ENCODE data around the gene PKNOX1. TPM values are rescaled to one million over a fixed set of nuclear protein-coding genes. Genes with fewer than 3 reads are reported as not detected.

Gene PKNOX1
- total and polyA plus RNA-seq, 2 of the 13 experiments (the other 11 are each of a cell fraction or from before 2014, with no cell fraction given): 7.9 to 16.2 TPM

DNA sequence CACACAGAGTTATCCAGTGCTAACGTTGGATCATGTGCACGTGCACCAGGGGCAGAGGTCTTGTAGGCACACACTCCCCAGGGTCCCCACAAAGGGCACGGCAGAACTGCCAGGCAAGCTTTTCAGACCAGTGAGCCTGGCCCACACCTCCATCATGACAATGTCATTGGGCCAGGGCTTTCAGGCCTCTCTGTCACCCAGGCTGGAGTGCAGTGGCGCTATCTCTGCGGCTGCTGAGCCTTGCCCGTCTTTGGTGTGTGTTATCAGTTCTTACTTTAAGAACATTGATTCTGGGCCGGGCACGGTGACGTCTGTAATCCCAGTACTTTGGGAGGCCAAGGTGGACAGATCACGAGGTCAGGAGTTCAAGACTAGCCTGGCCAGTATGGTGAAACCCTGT lies 44.2 kb downstream of the PKNOX1 start (continued):
- no peak for TF ChIP-seq REXO4 (CRISPR knock-in tag; IDR thresholded peaks at IDR 0.05; ENCODE audit: borderline replicate concordance)
- TF ChIP-seq, protein P1, sequence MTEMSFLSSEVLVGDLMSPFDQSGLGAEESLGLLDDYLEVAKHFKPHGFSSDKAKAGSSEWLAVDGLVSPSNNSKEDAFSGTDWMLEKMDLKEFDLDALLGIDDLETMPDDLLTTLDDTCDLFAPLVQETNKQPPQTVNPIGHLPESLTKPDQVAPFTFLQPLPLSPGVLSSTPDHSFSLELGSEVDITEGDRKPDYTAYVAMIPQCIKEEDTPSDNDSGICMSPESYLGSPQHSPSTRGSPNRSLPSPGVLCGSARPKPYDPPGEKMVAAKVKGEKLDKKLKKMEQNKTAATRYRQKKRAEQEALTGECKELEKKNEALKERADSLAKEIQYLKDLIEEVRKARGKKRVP (CRISPR knock-in tag; IDR thresholded peaks at IDR 0.05): no peak
- TF ChIP-seq, protein P2, sequence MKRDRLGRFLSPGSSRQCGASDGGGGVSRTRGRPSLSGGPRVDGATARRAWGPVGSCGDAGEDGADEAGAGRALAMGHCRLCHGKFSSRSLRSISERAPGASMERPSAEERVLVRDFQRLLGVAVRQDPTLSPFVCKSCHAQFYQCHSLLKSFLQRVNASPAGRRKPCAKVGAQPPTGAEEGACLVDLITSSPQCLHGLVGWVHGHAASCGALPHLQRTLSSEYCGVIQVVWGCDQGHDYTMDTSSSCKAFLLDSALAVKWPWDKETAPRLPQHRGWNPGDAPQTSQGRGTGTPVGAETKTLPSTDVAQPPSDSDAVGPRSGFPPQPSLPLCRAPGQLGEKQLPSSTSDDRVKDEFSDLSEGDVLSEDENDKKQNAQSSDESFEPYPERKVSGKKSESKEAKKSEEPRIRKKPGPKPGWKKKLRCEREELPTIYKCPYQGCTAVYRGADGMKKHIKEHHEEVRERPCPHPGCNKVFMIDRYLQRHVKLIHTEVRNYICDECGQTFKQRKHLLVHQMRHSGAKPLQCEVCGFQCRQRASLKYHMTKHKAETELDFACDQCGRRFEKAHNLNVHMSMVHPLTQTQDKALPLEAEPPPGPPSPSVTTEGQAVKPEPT (CRISPR knock-in tag; IDR thresholded peaks at IDR 0.05; ENCODE audit: low read depth): no peak
- TF ChIP-seq FOXA1 (IDR thresholded peaks at IDR 0.05): no peak
- no peak for TF ChIP-seq FOXA1 (CRISPR knock-in tag; IDR thresholded peaks at IDR 0.05)
- TF ChIP-seq NR2C2 (CRISPR knock-in tag; IDR thresholded peaks at IDR 0.05; ENCODE audit: borderline replicate concordance): no peak
- TF ChIP-seq, protein P3, sequence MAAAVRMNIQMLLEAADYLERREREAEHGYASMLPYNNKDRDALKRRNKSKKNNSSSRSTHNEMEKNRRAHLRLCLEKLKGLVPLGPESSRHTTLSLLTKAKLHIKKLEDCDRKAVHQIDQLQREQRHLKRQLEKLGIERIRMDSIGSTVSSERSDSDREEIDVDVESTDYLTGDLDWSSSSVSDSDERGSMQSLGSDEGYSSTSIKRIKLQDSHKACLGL (CRISPR knock-in tag; IDR thresholded peaks at IDR 0.05): no peak

DNA sequence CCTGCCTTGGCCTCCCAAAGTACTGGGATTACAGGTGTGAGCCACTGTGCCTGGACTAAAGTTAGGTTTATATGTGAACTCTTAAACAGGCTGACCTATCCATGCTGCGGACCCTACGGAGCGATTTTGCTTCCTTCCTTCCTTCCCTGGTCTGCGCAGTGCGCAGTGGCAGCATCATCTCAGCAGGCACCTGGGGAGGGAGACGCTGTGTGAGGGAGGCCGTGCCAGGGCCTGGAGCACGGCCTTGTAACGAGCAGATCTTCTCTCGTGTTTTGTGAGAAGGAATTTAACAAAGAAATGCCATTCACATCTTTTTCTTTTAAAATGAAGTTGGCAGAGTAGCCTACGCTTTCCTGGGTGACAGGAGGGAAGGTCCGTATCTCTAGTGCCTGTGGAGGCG lies 45.8 kb downstream of the PKNOX1 start:
- Histone ChIP-seq H3K36me3 (replicated peaks in 1 of 2; ENCODE audit: control insufficient read depth in 1 of 2, insufficient read depth in 2 of 2, low read length in 2 of 2) (peaks cover 15 to 46% of the 10 kb centered on the region in 2 experiments; a peak in 4 of 5 replicates), H3K9me3 (ENCODE audit: low read length) (no peaks in the 10 kb centered on the region), H3K9ac (ENCODE audit: insufficient read depth, low read depth, low read length) (no peak overlapping the region), H2AFZ (ENCODE audit: low read length) (no peak overlapping the region), H3K4me2 (ENCODE audit: low read depth, low read length) (no peak overlapping the region), H3K27me3 (ENCODE audit: control insufficient read depth in 1 of 2, insufficient read depth in 2 of 2, low read length in 2 of 2) (no peaks in the 10 kb centered on the region), H3K4me3 (replicated peaks in 1 of 3; ENCODE audit: insufficient read depth in 1 of 3, low read depth in 2 of 3, low read length in 3 of 3) (no peak overlapping the region), H3K4me1 (ENCODE audit: insufficient read depth, low read length) (no peaks in the 10 kb centered on the region), H3K27ac (ENCODE audit: extremely low read length, insufficient read depth, low read length) (no peak overlapping the region), H4K20me1 (ENCODE audit: insufficient read depth, low read length) (no peaks in the 10 kb centered on the region), H3K79me2 (ENCODE audit: insufficient read depth, low read length) (no peaks in the 10 kb centered on the region)
- TF ChIP-seq NFKBIZ (CRISPR knock-in tag; IDR thresholded peaks at IDR 0.05) (no peak), ZNF510 (CRISPR knock-in tag; IDR thresholded peaks at IDR 0.05; ENCODE audit: low read depth) (no peak), ZBTB7A (CRISPR knock-in tag; IDR thresholded peaks at IDR 0.05) (no peak), SAP130 (CRISPR knock-in tag; IDR thresholded peaks at IDR 0.05; ENCODE audit: low read depth) (no peak)
- TF ChIP-seq, protein P4, sequence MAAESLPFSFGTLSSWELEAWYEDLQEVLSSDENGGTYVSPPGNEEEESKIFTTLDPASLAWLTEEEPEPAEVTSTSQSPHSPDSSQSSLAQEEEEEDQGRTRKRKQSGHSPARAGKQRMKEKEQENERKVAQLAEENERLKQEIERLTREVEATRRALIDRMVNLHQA (CRISPR knock-in tag; IDR thresholded peaks at IDR 0.05): no peak
- no TSS peak for BruUV-seq (replicated peaks)
- in situ Hi-C loops (cut with HindIII; ENCODE audit: extremely low pct_ligation_motif_present, low pct_unique_long_range_greater_than_20kb): no loop called here
- ATAC-seq (no peak), FAIRE-seq (no peak), DNase-seq (ENCODE audit: low spot score) (no peak)
- 96% methylated on average over 13 of the region's 13 CpGs for WGBS (ENCODE audit: low lambda C conversion rate)
- intact Hi-C loops (cut with micrococcal nuclease; ENCODE audit: unreplicated experiment): no loop called here
- ChIA-PET CTCF (ENCODE audit: low intra/inter-chr PET ratio, low total read pairs) (no interaction called here), POLR2A (no interaction called here)
